GM19043 (cell line): ENCODE measurements around the gene PCSK7.
"Not testable (repeated sequence)": the region's sequence is repeated elsewhere in the genome, so short reads cannot be mapped to it uniquely, and the experiment has no call there.

Source experiments
- ATAC-seq: cut with Tn5 transposase; IDR thresholded peaks from one replicate; pipeline ENCODE4 v1.9.1; 2021; ENCODE audit warnings: low read depth; ENCODE audit not compliant: unreplicated experiment

PCSK7 gene

DNA sequence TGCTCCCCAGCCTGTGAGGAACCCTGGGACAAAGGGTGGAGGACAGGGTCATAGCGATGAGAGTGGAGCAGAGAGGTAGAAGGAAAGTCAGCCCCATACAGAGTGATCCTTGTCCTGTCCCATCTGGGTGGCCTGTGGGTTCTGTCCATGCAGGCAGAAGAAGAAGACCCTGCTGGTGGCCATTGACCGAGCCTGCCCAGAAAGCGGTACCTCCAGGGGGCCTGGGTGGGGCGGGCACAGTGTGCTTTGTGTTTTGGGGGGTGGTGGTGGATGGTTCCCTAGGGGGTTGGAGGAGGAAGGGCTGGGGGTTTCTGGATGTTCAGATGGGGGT lies 45.5 kb downstream of the PCSK7 start:
- ATAC-seq, result no peak

DNA sequence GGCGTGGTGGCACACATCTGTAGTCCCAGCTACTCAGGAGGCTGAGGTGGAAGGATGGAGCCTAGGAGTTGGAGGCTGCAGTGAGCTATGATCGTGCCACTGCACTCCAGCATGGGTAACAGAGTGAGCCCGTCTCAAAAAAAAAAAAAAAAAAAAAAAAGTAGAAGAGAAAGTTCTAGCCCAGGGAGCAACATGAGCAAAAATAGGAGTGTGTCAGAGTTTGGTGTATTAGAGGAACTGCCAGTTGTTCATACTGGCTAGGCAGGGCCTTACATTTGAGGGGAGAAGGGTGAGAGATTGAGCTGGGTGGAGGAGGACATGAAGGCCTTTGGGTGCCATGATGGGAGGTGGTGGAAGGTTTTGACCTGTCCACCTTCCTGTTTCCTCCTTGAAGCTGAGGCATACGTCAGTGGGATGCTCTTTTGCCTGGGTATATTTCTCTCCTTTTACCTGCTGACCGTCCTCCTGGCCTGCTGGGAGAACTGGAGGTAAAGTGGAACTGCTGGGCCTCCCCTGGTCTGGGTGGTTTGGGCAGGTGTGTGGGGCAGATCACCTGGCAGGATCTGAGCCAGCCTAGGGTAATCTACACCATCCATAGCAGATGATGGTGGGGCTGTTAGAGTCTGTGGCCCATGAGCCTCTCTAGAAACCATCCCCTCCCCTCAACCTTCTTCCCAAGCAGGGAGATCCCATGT lies 46.0 kb downstream of the PCSK7 start:
- no peak for ATAC-seq

DNA sequence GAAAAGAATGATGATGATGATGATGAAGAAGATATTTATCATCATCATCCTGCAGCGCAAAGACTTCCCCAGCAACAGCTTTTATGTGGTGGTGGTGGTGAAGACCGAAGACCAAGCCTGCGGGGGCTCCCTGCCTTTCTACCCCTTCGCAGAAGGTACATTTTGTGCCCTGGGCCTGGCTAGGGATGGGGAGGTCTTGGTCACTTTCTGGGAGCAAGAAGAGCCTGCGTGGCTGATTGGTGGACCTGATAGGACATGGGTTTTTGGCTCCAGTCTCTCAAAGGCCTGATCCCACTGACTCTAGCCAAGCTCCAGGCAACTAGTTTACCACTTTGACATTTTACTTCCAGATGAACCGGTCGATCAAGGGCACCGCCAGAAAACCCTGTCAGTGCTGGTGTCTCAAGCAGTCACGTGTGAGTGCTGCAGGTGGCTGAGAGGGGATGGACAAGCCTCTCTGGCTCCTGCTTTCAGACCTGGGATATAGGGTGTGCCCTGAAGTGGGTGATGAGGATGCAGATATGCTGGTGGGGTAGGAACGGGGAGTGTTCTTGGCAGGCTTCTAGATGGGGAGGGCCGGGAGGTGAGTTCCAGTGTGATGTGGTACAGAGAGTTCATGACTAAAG lies 48.0 kb downstream of the PCSK7 start:
- no peak for ATAC-seq

DNA sequence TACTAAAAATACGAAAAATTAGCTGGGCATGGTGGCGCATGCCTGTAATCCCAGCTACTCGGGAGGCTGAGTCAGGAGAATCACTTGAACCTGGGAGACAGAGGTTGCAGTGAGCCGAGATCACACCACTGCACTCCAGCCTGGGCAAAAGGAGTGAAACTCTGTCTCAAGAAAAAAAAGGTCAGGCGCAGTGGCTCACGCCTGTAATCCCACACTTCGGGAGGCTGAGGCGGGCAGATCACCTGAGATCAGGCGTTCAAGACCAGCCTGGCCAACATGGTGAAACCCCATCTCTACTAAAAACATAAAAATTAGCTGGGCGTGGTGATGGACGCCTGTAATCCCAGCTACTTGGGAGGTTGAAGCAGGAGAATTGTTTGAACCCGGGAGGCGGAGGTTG lies 48.7 kb downstream of the PCSK7 start:
- ATAC-seq, result not testable (repeated sequence)

DNA sequence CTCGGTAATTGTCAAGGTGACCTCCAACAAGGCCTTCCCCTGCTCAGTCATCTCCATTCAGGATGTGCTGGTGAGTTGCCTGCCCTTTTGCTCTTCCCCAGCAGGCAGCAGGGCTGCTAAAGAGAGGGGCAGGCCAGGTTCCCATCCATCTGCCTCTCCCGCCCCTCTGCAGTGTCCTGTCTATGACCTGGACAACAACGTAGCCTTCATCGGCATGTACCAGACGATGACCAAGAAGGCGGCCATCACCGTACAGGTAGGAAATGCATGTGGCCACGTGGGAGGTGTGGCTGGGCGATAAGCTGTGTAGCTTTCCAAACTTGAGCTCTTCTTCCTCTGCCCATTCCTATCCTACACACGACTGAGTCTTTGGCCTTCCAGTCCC lies 49.3 kb downstream of the PCSK7 start:
- no peak for ATAC-seq

DNA sequence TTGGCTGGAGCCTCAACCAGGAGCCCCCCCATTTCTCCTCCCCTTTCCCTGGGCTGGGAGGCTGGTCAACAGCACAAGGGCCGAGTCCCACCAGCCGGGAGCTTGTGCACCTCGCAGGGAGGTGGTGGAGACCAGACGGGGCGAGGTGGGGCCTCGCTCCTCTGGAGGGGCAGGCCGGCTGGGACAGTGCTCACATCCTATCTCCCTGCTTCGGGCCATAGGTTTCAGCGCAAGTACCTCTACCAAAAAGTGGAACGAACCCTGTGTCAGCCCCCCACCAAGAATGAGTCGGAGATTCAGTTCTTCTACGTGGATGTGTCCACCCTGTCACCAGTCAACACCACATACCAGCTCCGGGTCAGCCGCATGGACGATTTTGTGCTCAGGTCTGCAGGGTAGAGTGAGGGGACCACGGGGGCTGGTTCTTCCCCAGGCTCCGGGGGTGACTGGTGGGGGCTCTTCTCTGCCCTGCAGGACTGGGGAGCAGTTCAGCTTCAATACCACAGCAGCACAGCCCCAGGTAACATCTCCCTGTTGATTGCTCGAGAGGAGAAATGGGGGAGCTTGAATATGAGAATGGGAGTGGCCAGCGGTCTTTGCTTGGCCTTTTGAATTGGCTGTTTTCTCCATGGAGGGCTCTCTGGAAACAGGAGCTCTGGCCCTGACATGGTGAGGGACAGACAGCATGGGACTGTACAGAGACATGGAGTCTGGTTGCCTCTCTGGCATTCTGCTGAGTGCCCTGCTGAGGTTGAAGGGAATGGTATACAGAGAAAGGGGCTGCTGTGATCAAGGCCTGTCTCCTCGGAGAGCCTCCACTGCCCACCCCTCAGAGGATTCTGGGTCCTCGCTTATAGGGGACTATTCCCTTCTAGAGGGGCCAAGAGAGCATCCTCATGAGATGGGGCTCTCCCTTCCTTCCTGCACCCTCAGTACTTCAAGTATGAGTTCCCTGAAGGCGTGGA lies 50.0 kb downstream of the PCSK7 start:
- no peak for ATAC-seq

DNA sequence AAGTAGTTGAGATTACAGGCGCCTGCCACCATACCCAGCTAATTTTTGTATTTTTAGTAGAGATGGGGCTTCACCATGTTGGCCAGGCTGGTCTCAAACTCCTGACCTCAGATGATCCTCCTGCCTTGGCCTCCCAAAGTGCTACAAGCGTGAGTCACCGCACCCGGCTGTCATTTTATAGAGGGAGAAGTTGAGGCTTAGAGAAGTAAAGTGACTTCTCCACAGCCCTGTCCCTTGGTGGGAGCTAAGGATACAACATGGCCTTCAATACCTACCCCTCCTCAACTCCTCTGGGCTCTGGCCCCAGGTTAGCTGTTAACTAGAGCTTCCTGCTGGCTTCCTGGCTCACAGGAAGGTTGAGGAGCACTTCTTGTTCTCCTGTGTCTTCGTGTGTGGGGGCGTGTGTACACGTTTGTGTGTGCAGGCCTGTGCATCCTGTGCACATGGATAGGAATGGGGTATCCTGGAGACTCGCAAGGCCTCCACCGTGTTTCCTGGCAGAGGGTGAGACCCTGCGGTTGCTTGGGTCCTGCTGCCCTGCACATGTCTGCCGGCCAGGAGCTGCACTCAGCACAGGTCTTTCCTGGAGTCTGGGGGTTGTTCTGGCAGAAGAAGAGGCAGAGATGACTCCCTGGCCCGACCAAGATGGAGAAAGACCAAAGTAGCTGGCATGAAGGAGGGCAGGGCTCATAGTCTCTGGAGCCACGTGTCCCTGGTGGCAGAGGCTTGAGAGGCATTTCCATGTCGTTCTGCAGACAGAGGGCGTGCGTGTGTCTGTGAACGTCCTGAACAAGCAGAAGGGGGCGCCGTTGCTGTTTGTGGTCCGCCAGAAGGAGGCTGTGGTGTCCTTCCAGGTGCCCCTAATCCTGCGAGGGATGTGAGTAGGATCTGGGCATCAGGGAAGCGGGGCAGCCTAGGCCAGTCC lies 51.0 kb downstream of the PCSK7 start:
- no peak for ATAC-seq

DNA sequence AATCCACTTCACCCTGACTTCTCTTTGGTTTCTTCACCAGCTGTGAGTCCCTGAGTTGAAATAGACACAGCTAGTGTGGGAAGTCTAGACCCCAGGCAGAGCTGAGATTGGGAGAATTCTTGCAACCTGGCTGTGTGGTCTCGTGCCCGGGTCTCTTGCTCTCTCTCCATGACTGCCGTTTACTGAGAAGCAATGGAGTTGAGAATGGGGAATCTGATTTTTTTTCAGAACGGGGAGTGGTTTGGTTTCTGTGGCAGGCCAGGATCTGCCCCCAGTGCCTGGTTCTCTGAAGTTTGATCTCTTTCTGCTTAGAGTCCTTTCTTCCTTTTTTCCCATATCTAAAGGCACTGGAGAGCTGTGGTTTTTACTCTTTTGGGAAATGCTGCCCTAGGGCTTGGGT lies 51.9 kb downstream of the PCSK7 start:
- ATAC-seq, result no peak

DNA sequence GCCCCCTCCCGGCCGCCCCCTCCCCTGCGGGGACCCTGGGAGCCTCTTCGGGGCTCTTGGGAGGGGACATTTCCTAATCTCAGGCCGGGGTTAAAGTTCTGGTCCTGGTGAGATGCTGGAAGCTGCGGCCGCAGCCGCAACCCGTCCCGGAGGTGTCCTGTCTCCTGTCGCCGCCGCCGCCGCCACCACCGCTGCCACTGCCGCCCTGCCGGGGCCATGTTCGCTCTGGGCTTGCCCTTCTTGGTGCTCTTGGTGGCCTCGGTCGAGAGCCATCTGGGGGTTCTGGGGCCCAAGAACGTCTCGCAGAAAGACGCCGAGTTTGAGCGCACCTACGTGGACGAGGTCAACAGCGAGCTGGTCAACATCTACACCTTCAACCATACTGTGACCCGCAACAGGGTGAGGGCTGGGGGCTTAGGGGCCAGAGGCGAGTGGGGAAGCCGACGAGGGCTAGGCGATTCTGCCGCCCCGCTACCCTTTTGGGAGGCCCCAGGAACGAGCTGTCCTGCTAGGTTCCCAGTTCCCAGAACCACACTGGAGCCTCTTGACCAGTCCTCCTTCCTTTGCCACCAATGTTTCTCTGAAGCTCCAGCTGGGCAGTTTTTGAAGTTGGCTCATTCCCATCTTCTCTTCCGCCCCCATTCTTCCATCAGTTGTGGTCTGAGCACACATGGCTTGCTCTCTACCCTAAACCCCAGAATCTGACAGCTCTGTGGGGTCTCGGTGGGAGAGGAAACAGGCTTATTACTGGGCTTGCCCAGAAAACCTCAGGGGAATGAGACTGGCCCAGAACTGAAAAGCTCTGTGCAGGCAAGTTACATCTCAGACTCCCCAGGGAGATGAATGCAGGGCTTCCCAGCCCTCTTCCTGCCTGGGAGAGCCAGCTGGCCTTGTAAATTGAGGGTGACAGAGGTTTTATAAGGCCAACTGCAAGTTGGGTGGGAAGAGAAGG lies 52.5 kb downstream of the PCSK7 start:
- no peak for ATAC-seq

DNA sequence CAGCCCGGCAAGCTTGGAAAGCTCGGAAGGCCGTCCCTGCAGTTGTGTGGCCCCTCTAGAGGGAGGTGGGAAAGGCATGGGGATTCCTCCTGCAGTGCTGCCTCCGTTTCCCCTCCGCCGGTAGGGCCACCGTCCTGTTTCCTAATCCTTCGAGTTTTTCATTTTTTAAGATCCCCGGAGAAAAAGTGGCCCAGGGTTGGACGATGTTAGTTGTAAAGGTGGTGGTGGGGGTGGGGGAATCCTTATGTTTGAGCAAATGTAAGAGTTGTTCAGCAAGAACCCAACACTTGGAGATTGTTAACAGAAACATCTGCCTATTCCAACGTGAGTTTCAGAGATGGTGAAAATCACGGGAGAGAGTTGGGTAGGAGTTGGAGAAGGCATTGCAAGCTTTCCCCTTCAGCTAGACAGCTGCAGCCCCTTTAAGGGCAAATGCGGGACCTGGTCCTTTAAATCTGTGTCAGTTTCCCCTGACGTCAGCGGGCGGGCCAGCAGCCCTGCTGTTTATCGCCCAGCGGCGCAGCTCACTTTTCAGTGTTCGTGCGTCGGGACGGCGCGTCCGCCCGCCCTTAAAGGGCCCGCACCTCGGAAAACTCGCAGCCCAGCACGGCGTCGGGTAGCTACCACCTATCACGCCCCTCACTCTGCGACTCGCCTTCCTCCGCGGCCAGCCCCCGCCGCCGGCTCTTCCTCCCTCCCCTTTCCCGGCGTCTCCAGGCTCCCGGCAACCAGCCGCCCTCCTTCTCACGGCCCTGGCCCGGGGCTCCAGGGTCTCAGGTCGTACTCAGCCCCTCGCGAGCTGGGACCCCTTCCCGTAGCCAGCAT lies 53.5 kb downstream of the PCSK7 start, which contains the start of gene SIDT2:
SIDT2 (plus strand) TSS at position 534 of the 825 bp plus-strand sequence. CDS start 521 bp downstream, outside the sequence.
- ATAC-seq, result peak; percentile 84

DNA sequence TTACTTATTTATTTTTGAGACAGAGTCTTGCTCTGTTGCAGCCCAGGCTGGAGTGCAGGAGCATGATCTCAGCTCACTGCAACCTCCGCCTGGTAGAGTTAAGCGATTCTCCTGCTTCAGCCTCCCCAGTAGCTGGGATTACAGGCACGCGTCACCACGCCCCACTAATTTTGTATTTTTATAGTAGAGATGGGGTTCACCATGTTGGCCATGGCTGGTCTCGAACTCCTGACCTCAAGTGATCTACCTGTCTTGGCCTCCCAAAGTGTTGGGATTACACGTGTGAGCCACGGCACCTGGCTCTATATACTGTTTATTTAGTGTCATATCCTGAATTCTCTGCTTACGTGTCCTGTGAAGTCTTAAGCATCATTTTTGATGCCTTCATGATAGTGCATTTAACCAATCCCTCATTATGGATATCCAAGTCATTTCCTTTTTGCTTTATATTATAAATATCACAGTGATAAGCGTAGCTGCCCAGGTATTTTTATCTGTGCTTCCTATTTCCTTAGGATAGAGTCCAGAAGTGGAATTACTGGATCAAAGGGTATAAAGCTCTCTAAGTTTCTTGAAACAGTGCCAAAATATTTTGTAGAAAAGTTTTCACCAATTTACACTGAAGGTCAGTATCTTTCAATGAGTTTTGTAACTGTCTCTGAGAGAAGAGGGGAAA lies 54.2 kb downstream of the PCSK7 start:
- ATAC-seq, result no peak

DNA sequence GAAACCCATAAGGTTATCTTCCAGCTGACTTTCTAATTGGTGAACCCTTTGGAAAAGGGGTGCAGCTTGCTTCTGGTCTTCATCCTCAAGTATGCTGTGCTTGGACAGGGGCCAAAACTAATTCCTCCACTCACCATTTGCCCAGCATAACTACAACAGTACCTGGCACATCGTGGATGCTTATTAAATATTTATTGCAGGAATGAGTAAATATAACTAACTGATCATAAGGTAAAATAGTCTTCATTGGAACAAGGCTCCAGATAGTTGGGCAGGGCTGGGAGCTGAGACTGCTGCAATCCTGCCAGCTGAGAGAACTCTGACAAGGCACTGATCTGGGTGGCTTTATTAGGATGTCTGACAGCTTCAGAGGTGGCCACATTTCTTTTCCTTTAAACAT lies 55.7 kb downstream of the PCSK7 start:
- ATAC-seq, result no peak

DNA sequence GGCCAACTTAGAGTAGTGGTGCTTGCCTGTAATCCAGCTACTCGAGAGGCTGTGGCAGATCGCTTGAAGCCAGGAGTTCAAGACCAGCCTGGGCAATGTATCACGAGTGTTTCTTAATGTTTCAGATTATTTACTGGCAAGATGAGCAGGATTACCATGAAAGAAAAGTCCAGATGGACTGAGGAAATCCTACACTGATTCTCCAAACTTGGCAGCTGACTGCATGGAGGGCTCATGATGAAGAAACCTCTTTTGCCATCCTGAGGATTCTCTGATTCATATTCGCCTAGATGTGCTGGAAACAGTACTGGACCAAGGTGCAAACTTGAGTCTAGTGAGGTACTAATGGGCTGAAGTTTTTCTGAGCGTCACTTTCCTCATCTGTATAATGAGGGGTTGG lies 56.1 kb downstream of the PCSK7 start:
- no peak for ATAC-seq

DNA sequence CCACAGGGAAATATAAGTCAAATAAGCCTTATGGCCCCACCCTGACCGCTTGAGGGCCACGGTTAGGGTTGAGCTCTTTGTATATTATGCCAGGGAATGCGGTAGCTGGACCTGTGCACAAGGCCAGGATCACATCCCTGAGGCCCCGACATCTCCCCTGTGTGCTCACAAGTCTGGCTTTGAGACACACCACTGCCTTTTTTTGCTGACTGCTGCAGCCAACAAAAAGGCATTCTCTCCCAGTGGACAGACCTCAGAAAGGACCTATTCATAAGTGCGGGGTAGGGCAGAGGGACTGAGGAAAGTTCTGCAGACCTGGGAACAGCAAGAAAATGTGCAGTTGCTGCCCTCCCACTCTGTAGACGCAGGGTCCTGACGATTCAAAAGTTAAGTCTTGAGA lies 56.8 kb downstream of the PCSK7 start:
- ATAC-seq, result no peak

DNA sequence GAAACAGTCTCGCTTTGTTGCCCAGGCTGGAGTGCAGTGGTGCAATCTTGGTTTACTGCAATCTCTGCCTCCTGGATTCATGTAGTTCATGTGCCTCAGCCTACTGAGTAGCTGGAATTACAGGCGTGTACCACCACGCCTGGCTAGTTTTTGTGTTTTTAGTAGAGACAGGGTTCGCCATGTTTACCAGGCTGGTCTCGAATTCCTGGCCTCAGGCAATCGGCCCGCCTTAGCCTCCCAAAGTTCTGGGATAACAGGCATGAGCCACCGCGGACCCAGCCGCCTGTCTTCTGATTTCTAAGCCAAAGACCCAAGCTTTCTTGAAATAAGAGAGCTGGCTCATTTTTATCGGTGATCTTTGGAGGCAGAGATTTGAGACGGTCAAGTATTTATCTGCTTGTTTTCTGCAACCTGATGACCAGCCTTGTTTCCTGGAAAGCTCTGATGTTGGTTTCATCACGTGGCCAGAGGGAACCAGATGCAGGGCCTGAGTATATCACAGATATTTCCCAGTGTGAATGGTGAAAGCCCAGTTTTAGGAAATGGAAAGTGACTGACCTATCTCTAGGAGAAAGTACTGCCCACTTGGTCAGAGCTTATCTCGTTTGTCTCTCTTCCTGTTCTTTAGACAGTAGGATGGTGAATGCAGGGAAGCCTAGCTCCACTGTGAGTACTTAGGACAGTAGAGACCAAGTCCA lies 59.0 kb downstream of the PCSK7 start:
- no peak for ATAC-seq

DNA sequence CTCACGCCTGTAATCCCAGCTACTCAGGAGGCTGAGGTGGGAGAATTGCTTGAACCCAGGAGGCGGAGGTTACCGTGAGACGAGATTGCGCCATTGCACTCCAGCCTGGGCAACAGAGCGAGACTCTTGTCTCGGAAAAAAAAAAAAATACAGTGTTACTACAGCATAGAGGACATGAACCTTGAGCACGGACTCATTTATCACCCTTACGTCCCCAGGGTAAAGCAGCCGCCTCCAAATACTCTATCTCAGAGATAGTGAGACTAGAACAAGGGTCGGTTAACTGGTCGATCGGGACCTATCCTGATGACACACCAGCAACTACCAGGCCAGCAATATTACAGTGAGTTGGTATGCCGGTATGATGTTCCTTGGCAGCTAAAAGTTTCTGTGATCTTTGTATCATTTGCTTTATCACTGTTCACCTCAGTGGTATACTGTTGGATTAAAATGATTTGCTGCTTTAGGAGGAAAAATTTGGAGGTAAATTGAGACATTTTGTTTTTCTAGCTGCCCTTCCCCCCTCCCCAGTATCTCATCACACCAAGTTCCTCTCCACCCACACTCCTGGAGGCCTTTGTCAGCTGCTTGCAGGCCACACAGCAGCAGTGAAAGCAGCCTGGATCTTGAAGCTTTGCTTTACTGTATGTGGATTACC lies 60.3 kb downstream of the PCSK7 start:
- no peak for ATAC-seq

DNA sequence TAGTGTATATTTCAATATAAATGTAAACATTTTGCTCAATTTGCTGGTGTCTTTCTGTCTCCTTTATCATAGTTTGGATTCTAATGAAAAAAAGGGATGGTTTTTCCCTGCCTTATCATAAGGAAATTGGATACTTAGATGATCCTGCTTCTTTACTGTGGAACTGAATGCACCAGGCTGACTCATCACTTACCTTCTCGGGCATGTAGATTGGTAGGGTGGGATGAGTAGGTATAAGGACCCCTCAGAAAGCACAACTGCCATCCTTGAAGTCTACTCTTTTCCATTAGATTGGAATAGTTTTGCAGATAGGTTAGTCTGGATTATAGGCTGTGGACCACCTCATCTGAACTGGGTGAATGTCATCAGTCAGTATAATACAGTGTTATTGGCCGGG lies 60.9 kb downstream of the PCSK7 start:
- no peak for ATAC-seq
